Right lobe of liver (tissue), 6 donors: ENCODE data around the gene TEX261. TPM values are rescaled to one million over a fixed set of nuclear protein-coding genes. Genes with fewer than 3 reads are reported as not detected.

Source experiments
- ATAC-seq, 4 donors: fragments of 200-7000 bp; cut with Tn5 transposase; one replicate each; pipeline ENCODE4 v1.9.1; 2020; ENCODE audit warnings: mild to moderate bottlenecking in 4 of 4, moderate library complexity in 4 of 4
- DNase-seq, 3 donors: peaks; one replicate each; pipeline ENCODE4 v3.0.0-alpha.2; 2020
- H3K27ac ChIP-seq, 3 donors: fragments of 200-600 bp; one replicate each; pipeline ENCODE4 v1.8.0; 2022
- H3K27me3 ChIP-seq, 2 donors: fragments of 200-600 bp; one replicate each; pipeline ENCODE4 v1.8.0; 2022
- H3K36me3 ChIP-seq, 4 donors: fragments of 200-600 bp; sonication (generic) in 1 of 4; one replicate each; pipeline versions ENCODE4 v1.5.1 to v1.8.0; 2017 to 2022; ENCODE audit warnings: control low read depth in 1 of 4
- H3K4me1 ChIP-seq, 4 donors: fragments of 200-600 bp; sonication (generic) in 1 of 4; one replicate each; pipeline versions ENCODE4 v1.5.1 to v1.8.0; 2017 to 2022; ENCODE audit warnings: control low read depth in 1 of 4
- H3K4me3 ChIP-seq, 3 donors: fragments of 200-600 bp; one replicate each; pipeline ENCODE4 v1.8.0; 2022
- H3K9me3 ChIP-seq, 4 donors: fragments of 200-600 bp; sonication (generic) in 1 of 4; one replicate each; pipeline versions ENCODE4 v1.5.1 to v1.8.0; 2017 to 2022; ENCODE audit warnings: control low read depth in 1 of 4
- CTCF ChIP-seq, 4 donors: fragments of 200-600 bp in 3 of 4; fragments of 450-650 bp in 1 of 4; IDR thresholded peaks; one replicate each; pipeline versions ENCODE4 v1.5.1 to v1.8.0; 2016 to 2022; ENCODE audit warnings: antibody characterized with exemption in 4 of 4, mild to moderate bottlenecking in 2 of 4
- POLR2A ChIP-seq: fragments of 450-650 bp; IDR thresholded peaks from one replicate; pipeline ENCODE4 v1.6.1; 2017; ENCODE audit warnings: antibody characterized with exemption, mild to moderate bottlenecking
- WGBS: methylation state at CpG from one replicate; pipeline ENCODE4 v1.1.6; 2018; ENCODE audit warnings: low coverage, low lambda C conversion rate; ENCODE audit not compliant: insufficient coverage; ENCODE audit errors: missing lambda C conversion rate; 5-methylcytosine and 5-hydroxymethylcytosine counted together
- intact Hi-C, 2 donors: fragments of 100-400 bp; cut with DNase I; formaldehyde crosslinking; loops; one replicate each; pipeline versions ENCODE4 v1.11.2 to v1.14.1; 2022
- total RNA-seq, 6 experiments: library from RNA; depleted of rRNA in 2 of 6; stranded (reverse); fragments of >200 nt in 2 of 6; fragmentation: NEBNext Ultra II Directional in 3 of 6; extraction: Animal tissue kit (Norgen Biotek cat#: 25700) in 3 of 6; gene quantifications; one replicate each; pipeline versions ENCODE4 v1.1.0 to v1.2.4, GENCODE V29; 2016 to 2023
- donor health status: DM: no; HTN: yes; CAD: no.
- donor health status: DM: no; HTN: no; CAD: no.
- donor health status: DM: no; HTN: no; CAD: no.
- donor health status: DM: no; HTN: yes; CAD: no.
- donor health status: DM: no; HTN: yes; CAD: no.

Gene TEX261
- total RNA-seq, 6 experiments from 2014 or later = 26.5 to 33.2 (median 27.1) TPM

- ATAC-seq = no peak
- H3K4me3 ChIP-seq = no peak overlapping the region
- DNase-seq = peak in 1 of 3 donors; percentile 40
- peaks cover 0 to 3% of the 10 kb centered on the region in 2 donors for H3K27me3 ChIP-seq
- no peak overlapping the region for H3K27ac ChIP-seq
- H3K9me3 ChIP-seq = no peaks in the 10 kb centered on the region
- H3K36me3 ChIP-seq = no peaks in the 10 kb centered on the region
- intact Hi-C loops = loop anchor here in 1 of 2 donors (10.0 kb wide), 1 partner anchor 998 kb away; no protein-coding TSS in a partner anchor
- TF ChIP-seq CTCF (IDR thresholded peaks at IDR 0.05) (no peak), POLR2A (no peak)
- 57% methylated on average over 5 of the region's 6 CpGs for WGBS
- no peaks in the 10 kb centered on the region for H3K4me1 ChIP-seq
Observed at GRCh38 chr2:70942396-70943204, 52.1 kb downstream of the TEX261 start.

- DNase-seq = peak in 1 of 3 donors; percentile 26
- intact Hi-C loops = loop anchor here in 1 of 2 donors (10.0 kb wide), 1 partner anchor 997 kb away; no protein-coding TSS in a partner anchor
- no peak for ATAC-seq
- 57% methylated on average over 5 of the region's 5 CpGs for WGBS
- H3K9me3 ChIP-seq = no peaks in the 10 kb centered on the region
- H3K27ac ChIP-seq = no peak overlapping the region
- H3K4me3 ChIP-seq = no peak overlapping the region
- no peaks in the 10 kb centered on the region for H3K36me3 ChIP-seq
- peaks cover 0 to 3% of the 10 kb centered on the region in 2 donors for H3K27me3 ChIP-seq
- no peaks in the 10 kb centered on the region for H3K4me1 ChIP-seq
- no peak for TF ChIP-seq CTCF (IDR thresholded peaks at IDR 0.05)
- no peak for TF ChIP-seq POLR2A
Observed at GRCh38 chr2:70941701-70942100, 53.0 kb downstream of the TEX261 start.

GRCh38 chr2:70941186-70941585, 53.5 kb downstream of the TEX261 start:
- intact Hi-C loops = loop anchor here in 1 of 2 donors (10.0 kb wide), 1 partner anchor 996 kb away; no protein-coding TSS in a partner anchor
- Histone ChIP-seq H3K27me3 (peaks cover 0 to 3% of the 10 kb centered on the region in 2 donors), H3K4me3 (no peak overlapping the region), H3K4me1 (no peaks in the 10 kb centered on the region), H3K36me3 (no peaks in the 10 kb centered on the region), H3K27ac (no peak overlapping the region), H3K9me3 (no peaks in the 10 kb centered on the region)
- TF ChIP-seq POLR2A (no peak), CTCF (IDR thresholded peaks at IDR 0.05) (no peak)
- no peak for ATAC-seq
- 56% methylated on average over 6 of the region's 6 CpGs for WGBS
- DNase-seq = peak in 1 of 3 donors; percentile 10

GRCh38 chr2:70939839-70940580, 54.7 kb downstream of the TEX261 start:
- WGBS = 40% methylated on average over 2 of the region's 10 CpGs
- DNase-seq = peak in 2 of 3 donors; percentile 14 to 29
- no peak overlapping the region for H3K4me3 ChIP-seq
- ATAC-seq = no peak
- H3K27ac ChIP-seq = no peak overlapping the region
- H3K36me3 ChIP-seq = no peaks in the 10 kb centered on the region
- H3K4me1 ChIP-seq = no peaks in the 10 kb centered on the region
- TF ChIP-seq CTCF (IDR thresholded peaks at IDR 0.05) = no peak
- TF ChIP-seq POLR2A = no peak
- intact Hi-C loops = loop anchor here in 1 of 2 donors (10.0 kb wide), 1 partner anchor 995 kb away; no protein-coding TSS in a partner anchor
- no peaks in the 10 kb centered on the region for H3K9me3 ChIP-seq
- H3K27me3 ChIP-seq = no peaks in the 10 kb centered on the region
